VCaP (cell line): Measurements from ENCODE around the gene KLHL17.

Experiments
- H3K27ac ChIP-seq: fragments of 450-650 bp; 2 replicates; pipeline ENCODE4 v1.5.1; 2017
- TF ChIP-seq, protein P1 (sequence below): fragments of 450-650 bp; conservative IDR thresholded peaks from 2 replicates; pipeline ENCODE4 v1.5.1; 2017; ENCODE audit warnings: mild to moderate bottlenecking, moderate library complexity

KLHL17 gene

DNA sequence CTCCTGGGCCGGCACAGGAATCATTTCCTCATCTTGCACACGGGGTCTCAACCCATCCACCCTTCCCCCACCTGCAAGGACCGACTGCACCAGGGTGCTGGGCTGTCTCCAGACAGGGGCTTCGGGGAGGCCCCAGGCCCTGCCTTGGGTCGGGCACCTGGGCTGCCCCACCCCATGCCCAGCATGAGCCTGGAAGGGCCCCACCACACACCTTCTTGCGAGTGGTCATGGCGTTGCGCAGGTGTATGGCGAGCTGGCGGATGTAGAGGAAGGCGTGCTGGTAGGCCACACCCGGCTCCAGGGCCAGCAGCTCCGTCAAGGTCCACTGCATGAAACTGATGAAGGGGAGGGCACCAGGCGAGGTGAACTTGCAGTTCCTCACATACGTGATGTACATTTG lies 8.2 kb upstream of the KLHL17 start:
- TF ChIP-seq, protein P1, sequence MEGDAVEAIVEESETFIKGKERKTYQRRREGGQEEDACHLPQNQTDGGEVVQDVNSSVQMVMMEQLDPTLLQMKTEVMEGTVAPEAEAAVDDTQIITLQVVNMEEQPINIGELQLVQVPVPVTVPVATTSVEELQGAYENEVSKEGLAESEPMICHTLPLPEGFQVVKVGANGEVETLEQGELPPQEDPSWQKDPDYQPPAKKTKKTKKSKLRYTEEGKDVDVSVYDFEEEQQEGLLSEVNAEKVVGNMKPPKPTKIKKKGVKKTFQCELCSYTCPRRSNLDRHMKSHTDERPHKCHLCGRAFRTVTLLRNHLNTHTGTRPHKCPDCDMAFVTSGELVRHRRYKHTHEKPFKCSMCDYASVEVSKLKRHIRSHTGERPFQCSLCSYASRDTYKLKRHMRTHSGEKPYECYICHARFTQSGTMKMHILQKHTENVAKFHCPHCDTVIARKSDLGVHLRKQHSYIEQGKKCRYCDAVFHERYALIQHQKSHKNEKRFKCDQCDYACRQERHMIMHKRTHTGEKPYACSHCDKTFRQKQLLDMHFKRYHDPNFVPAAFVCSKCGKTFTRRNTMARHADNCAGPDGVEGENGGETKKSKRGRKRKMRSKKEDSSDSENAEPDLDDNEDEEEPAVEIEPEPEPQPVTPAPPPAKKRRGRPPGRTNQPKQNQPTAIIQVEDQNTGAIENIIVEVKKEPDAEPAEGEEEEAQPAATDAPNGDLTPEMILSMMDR, result no peak
- H3K27ac ChIP-seq, result no peak overlapping the region

DNA sequence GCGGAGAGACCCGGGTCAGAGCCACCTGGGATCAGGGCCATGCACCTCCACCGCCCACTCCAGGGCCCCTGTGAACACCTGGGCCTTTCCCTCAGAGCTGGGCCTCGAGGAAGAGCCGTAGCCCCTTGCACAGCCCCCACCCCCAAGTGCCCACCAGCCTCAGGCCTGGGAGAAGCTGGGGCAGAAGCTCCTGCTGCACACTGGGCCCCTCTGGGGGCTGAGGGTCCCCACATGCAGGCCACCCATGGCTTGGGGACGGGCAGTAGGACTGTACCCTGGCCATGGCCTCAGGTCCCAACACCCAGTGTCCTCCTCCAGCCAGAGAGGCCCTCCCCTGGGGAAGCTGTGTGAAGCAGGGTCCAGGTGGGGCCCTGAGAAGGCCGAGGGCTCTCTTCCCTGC lies 7.8 kb upstream of the KLHL17 start:
- H3K27ac ChIP-seq, result no peak overlapping the region
- TF ChIP-seq, protein P1, result no peak

DNA sequence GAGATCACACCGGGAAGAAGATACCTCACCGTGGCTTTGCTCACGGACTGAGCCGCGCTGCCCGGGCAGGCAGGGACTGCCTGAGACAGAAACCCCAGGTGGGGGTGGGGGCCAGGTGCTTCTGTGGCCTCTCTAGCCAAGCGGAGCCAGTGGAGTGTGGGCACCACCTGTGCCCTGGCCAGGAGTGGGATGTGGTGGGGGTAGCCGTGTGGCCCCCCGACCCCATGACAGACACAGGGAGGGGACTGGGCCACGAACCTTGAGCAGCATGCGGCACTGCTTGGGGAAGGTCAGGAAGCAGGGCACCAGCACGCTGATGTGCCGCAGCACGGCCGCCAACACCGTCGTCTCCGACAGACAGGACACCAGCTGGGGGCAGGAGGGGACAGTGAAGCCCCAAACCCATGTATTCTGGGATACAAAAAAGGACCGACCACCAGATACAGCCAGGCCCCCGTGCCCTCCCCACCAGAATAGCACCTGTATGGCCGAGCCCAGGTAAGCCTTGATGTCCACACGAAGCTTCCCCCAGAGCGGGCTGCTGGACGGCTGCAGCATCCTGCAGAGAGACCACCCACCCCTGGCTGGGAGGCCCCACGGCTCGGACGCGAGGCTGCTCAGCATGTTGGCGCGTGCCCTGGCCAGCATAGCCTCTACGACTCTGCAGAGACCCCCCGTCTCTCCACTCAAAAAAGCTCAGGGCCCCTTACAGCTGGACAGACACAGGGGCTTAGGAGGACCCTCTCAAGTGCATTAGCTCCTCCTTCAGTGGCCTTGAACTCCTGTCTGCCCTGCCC lies 6.7 kb upstream of the KLHL17 start:
- TF ChIP-seq, protein P1, result no peak
- no peak overlapping the region for H3K27ac ChIP-seq

DNA sequence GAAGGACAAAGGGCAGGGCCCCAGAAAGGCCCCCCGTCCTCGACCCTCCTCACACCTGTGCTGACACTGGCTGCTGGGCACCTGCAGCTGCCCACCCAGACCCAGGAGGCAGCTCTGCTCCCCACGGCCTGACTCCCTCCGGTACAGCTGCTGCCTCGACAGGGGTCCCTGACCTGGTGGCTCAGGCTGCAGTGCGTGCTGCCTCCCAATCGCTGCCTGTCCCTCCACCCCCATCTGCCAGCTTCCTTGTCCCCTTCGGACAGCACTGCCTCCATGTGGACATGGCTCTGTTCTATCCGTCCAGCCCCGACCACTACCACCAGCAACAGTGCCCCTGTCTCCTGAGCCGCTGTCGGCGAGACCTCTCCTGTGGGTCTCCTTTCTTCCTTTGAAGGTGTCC lies 5.5 kb upstream of the KLHL17 start:
- TF ChIP-seq, protein P1, result no peak
- no peak overlapping the region for H3K27ac ChIP-seq

DNA sequence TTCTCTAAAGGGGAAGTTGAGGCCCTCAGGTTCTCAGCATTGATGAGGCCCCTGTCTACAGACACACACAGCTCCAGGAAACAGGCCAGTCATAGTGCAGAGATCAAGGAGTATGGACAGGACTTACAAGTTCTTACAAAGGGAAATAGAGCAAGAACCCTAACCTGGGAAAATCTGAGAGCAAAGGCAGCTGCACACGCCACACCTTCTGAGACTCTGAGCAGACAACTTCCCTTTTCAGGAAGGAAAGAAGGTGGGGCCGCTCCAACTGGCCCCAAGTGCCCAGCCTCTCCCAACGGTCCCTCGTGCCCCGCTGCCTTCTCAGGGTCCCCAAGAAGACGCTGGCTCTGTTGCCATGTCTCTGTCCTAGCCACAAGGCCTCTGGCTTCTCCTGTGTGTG lies 4.9 kb upstream of the KLHL17 start:
- no peak overlapping the region for H3K27ac ChIP-seq
- TF ChIP-seq, protein P1, result no peak

DNA sequence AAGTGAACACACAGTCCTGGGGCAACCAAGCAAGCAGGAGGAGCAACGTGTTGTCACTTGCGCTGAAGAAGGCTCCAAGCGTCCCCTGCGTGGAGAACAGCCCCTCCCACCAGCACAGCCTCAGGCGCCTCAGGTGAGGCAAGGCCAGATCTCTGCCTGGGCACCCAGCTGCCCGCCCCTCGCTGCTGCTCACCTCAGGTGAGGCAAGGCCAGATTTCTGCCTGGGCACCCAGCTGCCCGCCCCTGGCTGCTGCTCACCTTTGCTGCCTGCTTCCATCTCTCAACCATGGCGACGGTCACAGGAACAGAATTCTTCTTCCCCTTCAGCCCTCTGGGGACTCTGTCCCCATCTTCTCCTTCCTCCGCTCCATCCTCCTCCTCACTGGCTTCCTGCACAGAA lies 3.7 kb upstream of the KLHL17 start:
- TF ChIP-seq, protein P1, result no peak
- no peak overlapping the region for H3K27ac ChIP-seq

DNA sequence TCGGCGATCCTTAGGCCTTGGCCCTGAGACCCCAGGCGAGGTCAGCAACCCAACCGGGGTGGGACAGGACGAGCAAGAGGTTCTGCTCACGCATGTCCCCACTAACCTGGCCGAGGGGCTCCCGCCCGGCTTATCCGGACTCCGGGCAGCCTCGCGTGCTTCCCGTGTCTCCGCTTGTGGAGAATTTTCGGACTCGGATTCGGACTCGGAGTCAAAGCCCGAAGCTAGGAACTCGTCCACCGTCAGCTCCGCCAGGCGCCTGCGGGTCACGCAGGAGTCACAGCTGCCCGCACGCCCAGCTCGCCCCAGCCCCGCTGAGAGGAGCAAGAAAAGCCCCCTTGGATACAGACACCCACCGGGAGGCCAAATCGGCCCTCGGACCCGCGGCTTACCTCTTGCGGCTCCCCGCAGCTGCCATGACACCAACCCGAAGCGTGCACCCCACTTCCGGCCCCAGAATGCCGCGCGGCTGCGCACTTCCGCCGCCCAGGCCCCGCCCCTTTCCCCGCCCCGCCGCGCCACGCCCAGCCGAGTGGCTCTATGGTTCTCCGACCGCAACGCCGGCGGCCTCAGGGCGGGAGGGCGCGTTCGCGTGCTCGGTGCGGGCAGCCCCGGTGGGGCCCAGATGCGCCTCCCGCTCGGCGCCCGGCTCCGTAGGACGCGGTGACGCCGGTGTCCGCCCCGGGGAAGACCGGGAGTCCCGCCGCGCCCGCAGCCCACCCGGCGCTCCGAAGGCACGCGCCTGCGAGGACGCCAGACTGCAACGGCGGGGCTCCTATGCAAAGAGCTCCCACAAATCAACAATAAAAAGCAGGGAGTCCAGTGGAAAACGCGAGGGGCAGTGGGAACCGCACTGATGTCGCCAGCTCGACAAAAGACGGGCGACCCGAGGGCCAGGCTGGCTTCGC lies 1.3 kb upstream of the KLHL17 start, which contains the start of gene NOC2L:
NOC2L (minus strand) TSS at position 434 of the 908 bp plus-strand sequence; CDS start at position 418, 16 bp downstream.
- TF ChIP-seq, protein P1, result no peak
- H3K27ac ChIP-seq, result peak within 1 kb of the TSS; percentile 82
